ENCODE data around the gene TSPAN4. TPM values are rescaled to one million over a fixed set of nuclear protein-coding genes. Genes with fewer than 3 reads are reported as not detected.

TSPAN4 gene
- total and polyA plus RNA-seq, 2 of the 13 experiments (the other 11 are each of a cell fraction or from before 2014, with no cell fraction given), result 31.7 to 68.3 TPM

GRCh38 chr11:830295-831117 lies 12.1 kb upstream of the TSPAN4 start:
- H3K4me2 ChIP-seq (ENCODE audit: low read depth, low read length), result peak overlapping the region; percentile 78
- FAIRE-seq (peak; percentile 49), ATAC-seq (peak; percentile 58), DNase-seq (ENCODE audit: low spot score) (peak; percentile 74)
- H3K27ac ChIP-seq (ENCODE audit: extremely low read length, insufficient read depth, low read length), result no peak overlapping the region
- H3K79me2 ChIP-seq (ENCODE audit: insufficient read depth, low read length), result peaks cover 11% of the 10 kb centered on the region
- H3K36me3 ChIP-seq (replicated peaks in 1 of 2; ENCODE audit: control insufficient read depth in 1 of 2, insufficient read depth in 2 of 2, low read length in 2 of 2), result no peaks in the 10 kb centered on the region
- in situ Hi-C loops (cut with HindIII; ENCODE audit: extremely low pct_ligation_motif_present, low pct_unique_long_range_greater_than_20kb), result no loop called here
- peak overlapping the region; percentile 37 for H3K9ac ChIP-seq (ENCODE audit: insufficient read depth, low read depth, low read length)
- ChIA-PET CTCF (ENCODE audit: low intra/inter-chr PET ratio, low total read pairs) (no interaction called here), POLR2A (interaction anchor here (1.0 to 16.1 kb wide), 4 partner anchors 11 to 54 kb away, joined by 3 to 264 read pairs (median 80); partner anchors contain the start of genes PNPLA2, POLR2L, RPLP2 and TSPAN4)
- H3K4me1 ChIP-seq (ENCODE audit: insufficient read depth, low read length), result peaks cover 79% of the 10 kb centered on the region
- no peaks in the 10 kb centered on the region for H3K9me3 ChIP-seq (ENCODE audit: low read length)
- H3K4me3 ChIP-seq (replicated peaks in 1 of 3; ENCODE audit: insufficient read depth in 1 of 3, low read depth in 2 of 3, low read length in 3 of 3), result peak overlapping the region; percentile 28 to 75 (median 49)
- 1% methylated on average over 15 of the region's 78 CpGs for WGBS (ENCODE audit: low lambda C conversion rate)
- intact Hi-C loops (cut with micrococcal nuclease; ENCODE audit: unreplicated experiment), result no loop called here
- H2AFZ ChIP-seq (ENCODE audit: low read length), result no peak overlapping the region
- H4K20me1 ChIP-seq (ENCODE audit: insufficient read depth, low read length), result peaks cover 7% of the 10 kb centered on the region; the same call in 1 of the 2 replicates
- H3K27me3 ChIP-seq (ENCODE audit: control insufficient read depth in 1 of 2, insufficient read depth in 2 of 2, low read length in 2 of 2), result no peaks in the 10 kb centered on the region
- no TSS peak for BruUV-seq (replicated peaks)
- TF ChIP-seq CREBL2 (CRISPR knock-in tag; IDR thresholded peaks at IDR 0.05; ENCODE audit: borderline replicate concordance), result no peak
- 0 out of 2 replicates have a peak, but pooled peaks have one; percentile 35 for TF ChIP-seq ZNF614 (CRISPR knock-in tag; IDR thresholded peaks at IDR 0.05; ENCODE audit: borderline replicate concordance)
- TF ChIP-seq ZNF574 (CRISPR knock-in tag; IDR thresholded peaks at IDR 0.05), result peak; percentile 31; the same call in 1 of the 2 replicates
- TF ChIP-seq NR1H2 (CRISPR knock-in tag; IDR thresholded peaks at IDR 0.05; ENCODE audit: borderline replicate concordance, low read depth), result 0 out of 2 replicates have a peak, but pooled peaks have one; percentile 34
- no peak for TF ChIP-seq ZNF101 (CRISPR knock-in tag; IDR thresholded peaks at IDR 0.05; ENCODE audit: borderline replicate concordance, low read depth)
- TF ChIP-seq SMAD1 (CRISPR knock-in tag; IDR thresholded peaks at IDR 0.05; ENCODE audit: borderline replicate concordance, low read depth), result no peak
- TF ChIP-seq BATF2 (CRISPR knock-in tag; IDR thresholded peaks at IDR 0.05), result peak; percentile 69; the same call in 1 of the 2 replicates
- 0 out of 2 replicates have a peak, but pooled peaks have one; percentile 46 for TF ChIP-seq ZNF557 (CRISPR knock-in tag; IDR thresholded peaks at IDR 0.05)
- TF ChIP-seq ZNF547 (CRISPR knock-in tag; IDR thresholded peaks at IDR 0.05), result 0 out of 2 replicates have a peak, but pooled peaks have one; percentile 56
- peak; percentile 49; the same call in 1 of the 2 replicates for TF ChIP-seq HIC2 (CRISPR knock-in tag; IDR thresholded peaks at IDR 0.05; ENCODE audit: low read depth)
- TF ChIP-seq FOXA1 (IDR thresholded peaks at IDR 0.05), result no peak
- TF ChIP-seq FOXA1 (CRISPR knock-in tag; IDR thresholded peaks at IDR 0.05), result 0 out of 2 replicates have a peak, but pooled peaks have one; percentile 2
- peak; percentile 44; the same call in 1 of the 2 replicates for TF ChIP-seq HDAC1 (CRISPR knock-in tag; IDR thresholded peaks at IDR 0.05)
- peak; percentile 22; the same call in 1 of the 2 replicates for TF ChIP-seq RXRB (CRISPR knock-in tag; IDR thresholded peaks at IDR 0.05; ENCODE audit: borderline replicate concordance)
- TF ChIP-seq ZNF558 (CRISPR knock-in tag; IDR thresholded peaks at IDR 0.05; ENCODE audit: borderline replicate concordance), result peak; percentile 28; the same call in 1 of the 2 replicates
- TF ChIP-seq ZNF780A (CRISPR knock-in tag; IDR thresholded peaks at IDR 0.05), result no peak
- 0 out of 2 replicates have a peak, but pooled peaks have one; percentile 51 for TF ChIP-seq ZNF430 (CRISPR knock-in tag; IDR thresholded peaks at IDR 0.05)
- TF ChIP-seq PHF8 (CRISPR knock-in tag; IDR thresholded peaks at IDR 0.05), result peak; percentile 51; the same call in 1 of the 2 replicates
